Iris pigment epithelial cell (primary cell): ENCODE measurements around the gene KCNA1.

Experiments used
- DNase-seq: peaks from one replicate; pipeline ENCODE4 v3.0.0-alpha.2; 2011; ENCODE audit warnings: low read depth

The KCNA1 gene

DNA sequence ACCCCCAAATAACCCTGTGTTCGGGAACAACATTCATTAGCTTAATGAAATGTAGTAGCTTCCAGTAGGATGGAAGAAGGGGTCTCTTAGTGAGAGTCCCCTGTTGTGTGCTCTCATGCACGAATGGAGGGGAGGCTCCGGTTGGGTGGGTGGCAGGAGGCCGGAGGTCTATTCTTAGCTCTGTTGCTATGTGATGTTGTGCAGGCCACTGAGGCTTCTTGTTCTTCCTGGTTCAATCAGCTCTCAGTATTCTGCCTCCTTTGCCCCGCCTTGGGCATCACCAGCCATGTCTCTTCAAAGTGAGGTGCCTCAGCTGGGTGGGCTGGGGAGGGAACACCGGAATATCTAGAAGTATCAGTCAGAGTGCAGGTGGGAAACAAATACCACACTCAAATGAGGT, 50.8 kb downstream of the KCNA1 start:
- DNase-seq: no peak

DNA sequence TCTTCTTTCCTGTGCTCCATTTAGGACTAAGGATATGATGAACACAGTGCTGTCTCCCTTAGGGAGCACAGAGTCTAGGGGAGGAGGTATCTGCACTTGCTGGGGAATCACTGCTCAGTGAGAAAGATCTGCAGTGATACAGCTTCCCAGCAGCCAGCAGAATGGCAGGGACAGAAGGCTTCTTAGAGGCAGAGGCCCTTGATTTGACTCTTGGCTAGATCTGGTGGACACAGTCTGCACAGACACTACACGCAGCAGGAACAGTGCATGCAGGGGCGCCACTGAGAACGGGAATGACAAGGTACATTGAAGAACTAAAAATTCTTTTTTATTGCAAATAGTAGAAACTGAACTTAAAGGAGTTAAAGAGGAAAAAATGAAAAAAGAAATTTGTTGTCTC, 51.6 kb downstream of the KCNA1 start:
- DNase-seq: no peak

DNA sequence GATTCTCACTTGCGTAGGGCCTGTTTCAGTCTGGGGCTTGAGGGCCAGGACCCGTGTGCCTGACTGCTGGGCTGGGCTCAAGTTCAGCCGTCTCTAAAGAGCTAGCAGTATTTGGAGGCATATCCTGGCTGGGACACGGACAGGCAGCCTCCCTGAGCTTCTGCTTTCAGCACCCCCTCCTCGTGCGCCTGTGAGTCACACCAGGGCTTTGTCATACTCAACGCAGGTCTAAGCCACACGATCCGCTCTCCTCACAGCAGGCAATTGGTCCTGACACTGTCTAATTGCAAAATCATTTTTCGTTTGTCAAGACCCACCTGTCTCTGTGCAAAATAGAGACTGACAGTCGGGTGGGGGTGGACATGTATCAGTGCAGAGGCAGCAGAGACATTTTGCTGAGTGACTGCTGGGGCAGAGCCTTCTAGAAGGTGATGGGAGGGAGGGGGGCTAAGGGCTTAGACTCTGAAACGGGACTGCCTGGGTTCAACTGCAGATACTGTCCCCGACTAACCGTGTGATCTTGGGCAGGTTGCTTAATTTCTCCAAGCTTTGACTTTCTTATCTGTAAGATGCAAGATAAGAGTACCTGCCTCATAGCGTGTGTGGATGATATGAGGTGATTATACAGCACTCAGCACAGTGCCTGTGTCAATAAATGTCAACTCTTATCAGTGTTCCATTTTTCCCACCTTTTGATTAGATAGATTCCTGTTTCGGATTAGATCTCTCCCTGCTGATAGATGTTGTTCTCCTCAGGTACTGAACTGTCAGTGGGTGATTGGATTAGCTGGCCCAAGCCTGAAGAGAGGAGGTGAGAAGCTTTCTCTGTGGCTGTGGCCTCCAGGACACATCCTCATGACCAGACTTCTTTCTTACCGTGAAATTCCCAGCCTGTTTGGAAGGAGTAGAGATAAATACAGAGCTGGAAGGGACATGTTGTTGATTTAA, 53.1 kb downstream of the KCNA1 start:
- DNase-seq: peak; percentile 8
